GM18517 (cell line): ENCODE data around the gene PER2.
"Not testable (repeated sequence)": the region's sequence is repeated elsewhere in the genome, so short reads cannot be mapped to it uniquely, and the experiment has no call there.

Source experiments
- ATAC-seq: cut with Tn5 transposase; IDR thresholded peaks from one replicate; pipeline ENCODE4 v1.9.1; 2021; ENCODE audit warnings: mild to moderate bottlenecking, moderate library complexity; ENCODE audit not compliant: unreplicated experiment

PER2 gene

GRCh38 chr2:238313289-238313990 is 25.0 kb upstream of the PER2 start:
- no peak for ATAC-seq

- not testable (repeated sequence) for ATAC-seq
Measured at GRCh38 chr2:238310721-238311120, 22.3 kb upstream of the PER2 start.

- no peak for ATAC-seq
Measured at GRCh38 chr2:238308177-238308576, 19.8 kb upstream of the PER2 start.

- no peak for ATAC-seq
Measured at GRCh38 chr2:238306672-238306998, 18.2 kb upstream of the PER2 start.

GRCh38 chr2:238305965-238306671 is 17.7 kb upstream of the PER2 start:
- ATAC-seq: no peak

GRCh38 chr2:238305092-238305862 is 16.9 kb upstream of the PER2 start:
- ATAC-seq: no peak

GRCh38 chr2:238304116-238304515 is 15.7 kb upstream of the PER2 start:
- ATAC-seq: no peak

GRCh38 chr2:238302751-238303150 is 14.3 kb upstream of the PER2 start:
- ATAC-seq: no peak

GRCh38 chr2:238302087-238302486 is 13.7 kb upstream of the PER2 start:
- ATAC-seq: no peak

- ATAC-seq: no peak
Measured at GRCh38 chr2:238299803-238300202, 11.4 kb upstream of the PER2 start.

- no peak for ATAC-seq
Measured at GRCh38 chr2:238296638-238297457, 8.4 kb upstream of the PER2 start.

GRCh38 chr2:238295144-238296112 is 7.0 kb upstream of the PER2 start:
- no peak for ATAC-seq

- ATAC-seq: no peak
Measured at GRCh38 chr2:238294393-238295143, 6.2 kb upstream of the PER2 start.

GRCh38 chr2:238294046-238294392 is 5.6 kb upstream of the PER2 start:
- ATAC-seq: no peak

GRCh38 chr2:238291550-238292281 is 3.3 kb upstream of the PER2 start:
- ATAC-seq: no peak

GRCh38 chr2:238290715-238291549 is 2.5 kb upstream of the PER2 start:
- no peak for ATAC-seq

- ATAC-seq: no peak
Measured at GRCh38 chr2:238290091-238290509, 1.7 kb upstream of the PER2 start.

GRCh38 chr2:238289574-238289973 is 1.2 kb upstream of the PER2 start:
- no peak for ATAC-seq
